Neuron (in vitro differentiated cells): ENCODE data around the gene WBP4.

Experiments
- H2AFZ ChIP-seq: one replicate; pipeline ENCODE4 v1.6.1; 2013; ENCODE audit warnings: low read depth, mild to moderate bottlenecking, inconsistent platforms, low read length, moderate library complexity
- H3K27me3 ChIP-seq: one replicate; pipeline ENCODE4 v1.6.1; 2013; ENCODE audit warnings: low read length; ENCODE audit not compliant: insufficient read depth
- H3K36me3 ChIP-seq: one replicate; pipeline ENCODE4 v1.6.1; 2013; ENCODE audit warnings: low read length; ENCODE audit not compliant: insufficient read depth
- H3K4me1 ChIP-seq: one replicate; pipeline ENCODE4 v1.6.1; 2013; ENCODE audit warnings: low read length; ENCODE audit not compliant: insufficient read depth
- H3K4me3 ChIP-seq: 2 replicates; pipeline ENCODE4 v1.5.1; 2013; ENCODE audit warnings: mild to moderate bottlenecking, low read length, moderate library complexity
- H3K9me3 ChIP-seq: one replicate; pipeline ENCODE4 v1.6.1; 2013; ENCODE audit warnings: low read length

The WBP4 gene

GRCh38 chr13:41061075-41061913 lies at the start of gene WBP4:
WBP4 (plus strand) TSS chr13:41061509; CDS start chr13:41061674, 165 bp downstream.
- Histone ChIP-seq H3K27me3 (no peaks in the 10 kb centered on the region), H2AFZ (peak within 1 kb of the TSS; percentile 92), H3K4me1 (peaks cover 20% of the 10 kb centered on the region), H3K4me3 (peak within 1 kb of the TSS; percentile 94), H3K9me3 (no peaks in the 10 kb centered on the region), H3K36me3 (peaks cover 19% of the 10 kb centered on the region)

GRCh38 chr13:41012536-41012935 lies 48.8 kb upstream of the WBP4 start:
- no peak overlapping the region for H3K4me3 ChIP-seq
- no peaks in the 10 kb centered on the region for H3K27me3 ChIP-seq
- H3K36me3 ChIP-seq = no peaks in the 10 kb centered on the region
- H2AFZ ChIP-seq = no peak overlapping the region
- no peaks in the 10 kb centered on the region for H3K9me3 ChIP-seq
- peaks cover 4% of the 10 kb centered on the region for H3K4me1 ChIP-seq

GRCh38 chr13:41013835-41014234 lies 47.5 kb upstream of the WBP4 start:
- Histone ChIP-seq H3K36me3 (no peaks in the 10 kb centered on the region), H2AFZ (no peak overlapping the region), H3K9me3 (no peaks in the 10 kb centered on the region)

GRCh38 chr13:41015920-41016319 lies 45.4 kb upstream of the WBP4 start:
- Histone ChIP-seq H3K4me1 (no peaks in the 10 kb centered on the region), H3K9me3 (no peaks in the 10 kb centered on the region), H3K27me3 (no peaks in the 10 kb centered on the region), H3K36me3 (no peaks in the 10 kb centered on the region), H3K4me3 (no peak overlapping the region), H2AFZ (no peak overlapping the region)

More at GRCh38 chr13:41013835-41014234, 47.5 kb upstream of the WBP4 start:
- Histone ChIP-seq H3K4me1 (no peaks in the 10 kb centered on the region), H3K4me3 (no peak overlapping the region), H3K27me3 (no peaks in the 10 kb centered on the region)

- H3K4me3 ChIP-seq = no peak overlapping the region
- no peak overlapping the region for H2AFZ ChIP-seq
- H3K9me3 ChIP-seq = no peaks in the 10 kb centered on the region
- no peaks in the 10 kb centered on the region for H3K36me3 ChIP-seq
- no peaks in the 10 kb centered on the region for H3K27me3 ChIP-seq
- H3K4me1 ChIP-seq = no peaks in the 10 kb centered on the region
Measured at GRCh38 chr13:41017159-41017558, 44.1 kb upstream of the WBP4 start.

- Histone ChIP-seq H2AFZ (no peak overlapping the region), H3K4me1 (no peaks in the 10 kb centered on the region), H3K9me3 (no peaks in the 10 kb centered on the region), H3K4me3 (no peak overlapping the region), H3K27me3 (no peaks in the 10 kb centered on the region), H3K36me3 (no peaks in the 10 kb centered on the region)
Measured at GRCh38 chr13:41017817-41018601, 43.3 kb upstream of the WBP4 start.

GRCh38 chr13:41018602-41018948 lies 42.7 kb upstream of the WBP4 start:
- Histone ChIP-seq H3K4me3 (no peak overlapping the region), H2AFZ (no peak overlapping the region), H3K9me3 (no peaks in the 10 kb centered on the region), H3K4me1 (no peaks in the 10 kb centered on the region), H3K27me3 (no peaks in the 10 kb centered on the region), H3K36me3 (no peaks in the 10 kb centered on the region)

- H2AFZ ChIP-seq = no peak within 1 kb of the TSS
- no peaks in the 10 kb centered on the region for H3K27me3 ChIP-seq
- H3K4me3 ChIP-seq = no peak within 1 kb of the TSS
- H3K36me3 ChIP-seq = no peaks in the 10 kb centered on the region
- no peaks in the 10 kb centered on the region for H3K4me1 ChIP-seq
- no peaks in the 10 kb centered on the region for H3K9me3 ChIP-seq
Measured at GRCh38 chr13:41019011-41019487, 42.3 kb upstream of the WBP4 start, which contains the start of gene ELF1. ELF1 (minus strand) TSS chr13:41019316; CDS start chr13:40982054, 37,262 bp downstream.

GRCh38 chr13:41019578-41020347 lies 41.5 kb upstream of the WBP4 start:
- Histone ChIP-seq H3K4me1 (no peaks in the 10 kb centered on the region), H2AFZ (no peak overlapping the region), H3K27me3 (no peaks in the 10 kb centered on the region), H3K9me3 (no peaks in the 10 kb centered on the region), H3K36me3 (no peaks in the 10 kb centered on the region), H3K4me3 (no peak overlapping the region)

- no peaks in the 10 kb centered on the region for H3K36me3 ChIP-seq
- H2AFZ ChIP-seq = no peak overlapping the region
- H3K4me3 ChIP-seq = no peak overlapping the region
- H3K27me3 ChIP-seq = no peaks in the 10 kb centered on the region
- H3K9me3 ChIP-seq = no peaks in the 10 kb centered on the region
- H3K4me1 ChIP-seq = no peaks in the 10 kb centered on the region
Measured at GRCh38 chr13:41025518-41025917, 35.8 kb upstream of the WBP4 start.

- Histone ChIP-seq H3K4me1 (no peaks in the 10 kb centered on the region), H3K36me3 (no peaks in the 10 kb centered on the region), H3K4me3 (no peak overlapping the region), H3K9me3 (no peaks in the 10 kb centered on the region), H2AFZ (no peak overlapping the region), H3K27me3 (no peaks in the 10 kb centered on the region)
Measured at GRCh38 chr13:41026788-41027187, 34.5 kb upstream of the WBP4 start.

GRCh38 chr13:41028051-41028450 lies 33.3 kb upstream of the WBP4 start:
- no peak overlapping the region for H3K4me3 ChIP-seq
- no peaks in the 10 kb centered on the region for H3K27me3 ChIP-seq
- no peak overlapping the region for H2AFZ ChIP-seq
- H3K36me3 ChIP-seq = no peaks in the 10 kb centered on the region
- H3K4me1 ChIP-seq = no peaks in the 10 kb centered on the region
- no peaks in the 10 kb centered on the region for H3K9me3 ChIP-seq

GRCh38 chr13:41029629-41030028 lies 31.7 kb upstream of the WBP4 start:
- Histone ChIP-seq H3K9me3 (no peaks in the 10 kb centered on the region), H2AFZ (no peak overlapping the region), H3K27me3 (no peaks in the 10 kb centered on the region), H3K36me3 (no peaks in the 10 kb centered on the region), H3K4me1 (no peaks in the 10 kb centered on the region), H3K4me3 (no peak overlapping the region)
